Left ventricle myocardium inferior (tissue), 1 donor: ENCODE data around the gene PCED1A. TPM values are rescaled to one million over a fixed set of nuclear protein-coding genes. Genes with fewer than 3 reads are reported as not detected.

Experiments
- DNase-seq: peaks from one replicate; pipeline ENCODE4 v3.0.0-alpha.2; 2020
- H3K27ac ChIP-seq: fragments of 200-600 bp; replicated peaks from 2 replicates; pipeline ENCODE4 v1.8.0; 2021
- H3K27me3 ChIP-seq: fragments of 200-600 bp; 2 replicates; pipeline ENCODE4 v1.8.0; 2021; ENCODE audit warnings: low read depth
- H3K36me3 ChIP-seq: fragments of 200-600 bp; 2 replicates; pipeline ENCODE4 v1.8.0; 2021
- H3K4me1 ChIP-seq: fragments of 200-600 bp; 2 replicates; pipeline ENCODE4 v1.8.0; 2021
- H3K4me3 ChIP-seq: fragments of 200-600 bp; 2 replicates; pipeline ENCODE4 v1.8.0; 2021; ENCODE audit warnings: mild to moderate bottlenecking, moderate library complexity
- H3K9me3 ChIP-seq: fragments of 200-600 bp; replicated peaks from 2 replicates; pipeline ENCODE4 v1.8.0; 2021
- CTCF ChIP-seq: fragments of 200-600 bp; IDR thresholded peaks from 2 replicates; pipeline ENCODE4 v1.8.0; 2021; ENCODE audit warnings: antibody characterized with exemption, mild to moderate bottlenecking, borderline replicate concordance
- intact Hi-C: fragments of 100-400 bp; cut with micrococcal nuclease; formaldehyde crosslinking; loops from one replicate; pipeline ENCODE4 v1.11.0; 2022
- total RNA-seq: library from RNA; stranded (reverse); fragmentation: NEBNext Ultra II Directional; extraction: Animal tissue kit (Norgen Biotek cat#: 25700); gene quantifications from one replicate; pipeline ENCODE4 v1.2.1, GENCODE V29; 2021
- donor health status: DM: no; HTN: yes; CAD: no; lungs with severe emphysema.

The PCED1A gene
- total RNA-seq, 1 donor from 2014 or later, result 9.4 TPM

- Histone ChIP-seq H3K27ac (no peak overlapping the region), H3K36me3 (peaks cover 3% of the 10 kb centered on the region), H3K9me3 (no peaks in the 10 kb centered on the region), H3K27me3 (no peaks in the 10 kb centered on the region), H3K4me3 (peak overlapping the region; percentile 89), H3K4me1 (peaks cover 74% of the 10 kb centered on the region)
- no peak for TF ChIP-seq CTCF
- no peak for DNase-seq
- intact Hi-C loops, result no loop called here
Observed at GRCh38 chr20:2875690-2876203, 35.3 kb upstream of the PCED1A start.

- Histone ChIP-seq H3K36me3 (peaks cover 3% of the 10 kb centered on the region), H3K27me3 (no peaks in the 10 kb centered on the region), H3K9me3 (no peaks in the 10 kb centered on the region), H3K27ac (no peak overlapping the region), H3K4me3 (peak overlapping the region; percentile 89), H3K4me1 (peaks cover 74% of the 10 kb centered on the region)
- no peak for DNase-seq
- intact Hi-C loops, result no loop called here
- TF ChIP-seq CTCF, result no peak
Observed at GRCh38 chr20:2874456-2874855, 34.0 kb upstream of the PCED1A start.

- intact Hi-C loops, result no loop called here
- no peak for TF ChIP-seq CTCF
- Histone ChIP-seq H3K4me1 (peaks cover 67% of the 10 kb centered on the region), H3K27me3 (no peaks in the 10 kb centered on the region), H3K4me3 (peak overlapping the region; percentile 89), H3K27ac (peak overlapping the region; percentile 92), H3K9me3 (no peaks in the 10 kb centered on the region), H3K36me3 (peaks cover 3% of the 10 kb centered on the region)
- peak; percentile 59 for DNase-seq
Observed at GRCh38 chr20:2873747-2874041, 33.2 kb upstream of the PCED1A start.

GRCh38 chr20:2873010-2873746, 32.7 kb upstream of the PCED1A start, which contains the start of gene PTPRA:
Gene PTPRA, plus strand, starts transcription at chr20:2873481. Its CDS starts 90,797 bp downstream, at chr20:2964278.
- no peak for TF ChIP-seq CTCF
- peak within 1 kb of the TSS; percentile 89 for H3K4me3 ChIP-seq
- no peaks in the 10 kb centered on the region for H3K27me3 ChIP-seq
- intact Hi-C loops, result no loop called here
- H3K36me3 ChIP-seq, result peaks cover 2% of the 10 kb centered on the region
- peak within 1 kb of the TSS; percentile 92 for H3K27ac ChIP-seq
- peak; percentile 93 for DNase-seq
- H3K9me3 ChIP-seq, result no peaks in the 10 kb centered on the region
- H3K4me1 ChIP-seq, result peaks cover 63% of the 10 kb centered on the region

- H3K4me1 ChIP-seq, result peaks cover 59% of the 10 kb centered on the region
- no peaks in the 10 kb centered on the region for H3K9me3 ChIP-seq
- H3K36me3 ChIP-seq, result no peaks in the 10 kb centered on the region
- H3K27me3 ChIP-seq, result no peaks in the 10 kb centered on the region
- intact Hi-C loops, result no loop called here
- H3K27ac ChIP-seq, result peak overlapping the region; percentile 92
- TF ChIP-seq CTCF, result no peak
- peak; percentile 60 for DNase-seq
- H3K4me3 ChIP-seq, result peak overlapping the region; percentile 89
Observed at GRCh38 chr20:2872459-2873009, 32.1 kb upstream of the PCED1A start.
